Esophagus muscularis mucosa (tissue), 4 donors: ENCODE results near the gene UVRAG. TPM values are rescaled to one million over a fixed set of nuclear protein-coding genes. Genes with fewer than 3 reads are reported as not detected.

Experiments
- DNase-seq: peaks from one replicate; pipeline ENCODE4 v3.0.0-alpha.2; 2017; ENCODE audit errors: extremely low spot score
- H3K27ac ChIP-seq, 4 donors: fragments of 200-600 bp; sonication (generic); replicated peaks in 1 of 4; 1 replicate in 3 of 4; 2 replicates in 1 of 4; pipeline ENCODE4 v1.5.1; 2016 to 2019; ENCODE audit warnings: mild to moderate bottlenecking in 1 of 4
- H3K27me3 ChIP-seq, 4 donors: fragments of 200-600 bp; sonication (generic); one replicate each; pipeline versions ENCODE4 v1.5.1 to v1.6.0; 2016 to 2019
- H3K36me3 ChIP-seq, 4 donors: fragments of 200-600 bp; sonication (generic); one replicate each; pipeline ENCODE4 v1.5.1; 2016 to 2019
- H3K4me1 ChIP-seq, 4 donors: fragments of 200-600 bp; sonication (generic); one replicate each; pipeline ENCODE4 v1.5.1; 2016 to 2019
- H3K4me3 ChIP-seq, 4 donors: fragments of 200-600 bp; sonication (generic); 1 replicate in 2 of 4; 2 replicates in 2 of 4; pipeline ENCODE4 v1.5.1; 2016 to 2019; ENCODE audit warnings: mild to moderate bottlenecking in 4 of 4, moderate library complexity in 1 of 4
- H3K9me3 ChIP-seq, 4 donors: fragments of 200-600 bp; sonication (generic); 1 replicate in 3 of 4; 2 replicates in 1 of 4; pipeline ENCODE4 v1.5.1; 2016 to 2019
- EP300 ChIP-seq: sonication (generic); formaldehyde crosslinking; IDR thresholded peaks from one replicate; pipeline ENCODE4 v1.6.1; 2017; ENCODE audit warnings: antibody characterized with exemption
- POLR2A ChIP-seq: fragments of 450-650 bp; IDR thresholded peaks from one replicate; pipeline ENCODE4 v1.6.1; 2017; ENCODE audit warnings: antibody characterized with exemption, moderate library complexity, mild to moderate bottlenecking, low read depth
- POLR2AphosphoS5 ChIP-seq, 2 donors: sonication (generic); formaldehyde crosslinking; IDR thresholded peaks; one replicate each; pipeline ENCODE4 v1.6.1; 2017; ENCODE audit warnings: antibody characterized with exemption in 2 of 2
- WGBS: methylation state at CpG from one replicate; pipeline ENCODE4 v1.1.5; 2018; 5-methylcytosine and 5-hydroxymethylcytosine counted together
- intact Hi-C: fragments of 100-400 bp; cut with DNase I; formaldehyde crosslinking; loops from one replicate; pipeline ENCODE4 v1.15.1; 2023
- total RNA-seq, 4 donors: library from RNA; depleted of rRNA; stranded (reverse); fragments of >200 nt; gene quantifications; one replicate each; pipeline versions ENCODE4 v1.1.0 to v1.2.1, GENCODE V29; 2016
- TF ChIP-seq, protein P1 (sequence below), 3 experiments: fragments of 200-600 bp in 2 of 3; fragments of 450-650 bp in 1 of 3; sonication (generic) in 2 of 3; IDR thresholded peaks; one replicate each; pipeline ENCODE4 v1.5.1; 2017 to 2019; ENCODE audit warnings: antibody characterized with exemption in 3 of 3, mild to moderate bottlenecking in 2 of 3, moderate library complexity in 1 of 3

UVRAG gene
- total RNA-seq, 4 donors from 2014 or later, result 30.6 to 37.4 (median 34.7) TPM

DNA sequence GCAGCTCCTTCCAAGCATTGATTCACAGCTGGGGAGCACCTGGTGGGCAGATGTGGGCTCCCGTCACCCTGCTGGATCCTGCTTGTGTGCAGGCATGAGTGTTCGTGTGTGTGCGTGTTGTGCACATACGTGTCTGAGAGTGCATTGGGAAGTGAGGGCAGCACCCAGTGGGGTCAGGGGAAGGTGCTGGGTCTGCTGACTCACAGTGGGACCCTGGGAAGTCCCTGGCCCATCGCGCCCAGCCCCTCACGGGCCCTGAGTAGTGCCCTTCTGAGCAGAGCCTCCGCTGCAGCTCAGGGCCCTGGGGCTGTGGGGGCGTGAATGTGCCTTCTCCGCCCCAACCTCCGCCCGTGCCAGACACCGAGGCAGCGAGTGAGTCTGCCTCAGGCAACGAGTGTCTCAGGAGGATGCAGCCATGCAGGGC lies 354.5 kb downstream of the UVRAG start:
- intact Hi-C loops, result no loop called here

DNA sequence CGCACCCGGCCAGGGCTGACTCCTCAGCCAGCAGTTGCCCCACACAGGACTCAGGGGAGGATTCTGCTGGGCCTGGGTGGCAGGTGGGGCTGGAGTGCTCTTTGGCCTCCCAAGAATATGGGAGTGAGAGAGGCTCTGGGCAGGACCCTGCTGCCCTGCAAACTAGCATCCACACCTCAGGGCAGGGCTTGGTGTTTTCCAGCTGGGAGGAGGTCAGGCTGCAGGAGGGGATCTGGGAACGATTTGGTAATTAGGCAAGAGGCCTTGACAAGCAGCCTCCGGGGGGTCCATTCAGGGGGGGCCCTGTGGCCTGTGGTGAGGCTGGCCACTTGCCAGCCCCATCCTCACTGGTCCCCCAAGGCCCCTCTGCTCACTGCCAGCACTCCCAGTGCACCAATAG lies 355.5 kb downstream of the UVRAG start:
- intact Hi-C loops, result no loop called here
- TF ChIP-seq POLR2AphosphoS5 (IDR thresholded peaks at IDR 0.05) (no peak), EP300 (no peak), POLR2A (no peak)
- TF ChIP-seq, protein P1, sequence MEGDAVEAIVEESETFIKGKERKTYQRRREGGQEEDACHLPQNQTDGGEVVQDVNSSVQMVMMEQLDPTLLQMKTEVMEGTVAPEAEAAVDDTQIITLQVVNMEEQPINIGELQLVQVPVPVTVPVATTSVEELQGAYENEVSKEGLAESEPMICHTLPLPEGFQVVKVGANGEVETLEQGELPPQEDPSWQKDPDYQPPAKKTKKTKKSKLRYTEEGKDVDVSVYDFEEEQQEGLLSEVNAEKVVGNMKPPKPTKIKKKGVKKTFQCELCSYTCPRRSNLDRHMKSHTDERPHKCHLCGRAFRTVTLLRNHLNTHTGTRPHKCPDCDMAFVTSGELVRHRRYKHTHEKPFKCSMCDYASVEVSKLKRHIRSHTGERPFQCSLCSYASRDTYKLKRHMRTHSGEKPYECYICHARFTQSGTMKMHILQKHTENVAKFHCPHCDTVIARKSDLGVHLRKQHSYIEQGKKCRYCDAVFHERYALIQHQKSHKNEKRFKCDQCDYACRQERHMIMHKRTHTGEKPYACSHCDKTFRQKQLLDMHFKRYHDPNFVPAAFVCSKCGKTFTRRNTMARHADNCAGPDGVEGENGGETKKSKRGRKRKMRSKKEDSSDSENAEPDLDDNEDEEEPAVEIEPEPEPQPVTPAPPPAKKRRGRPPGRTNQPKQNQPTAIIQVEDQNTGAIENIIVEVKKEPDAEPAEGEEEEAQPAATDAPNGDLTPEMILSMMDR (IDR thresholded peaks at IDR 0.05), result no peak
- Histone ChIP-seq H3K27ac (no peak overlapping the region), H3K27me3 (no peaks in the 10 kb centered on the region), H3K36me3 (no peaks in the 10 kb centered on the region), H3K4me1 (peaks cover 0 to 13% (median 6%) of the 10 kb centered on the region in 4 donors), H3K9me3 (no peaks in the 10 kb centered on the region), H3K4me3 (no peak overlapping the region)
- 95% methylated on average over 3 of the region's 4 CpGs for WGBS
- DNase-seq, result no peak

More for the DNA sequence above, 354.5 kb downstream of the UVRAG start:
- Histone ChIP-seq H3K27ac (no peak overlapping the region), H3K9me3 (no peaks in the 10 kb centered on the region), H3K4me3 (no peak overlapping the region), H3K36me3 (no peaks in the 10 kb centered on the region), H3K4me1 (peaks cover 0 to 13% (median 6%) of the 10 kb centered on the region in 4 donors), H3K27me3 (no peaks in the 10 kb centered on the region)
- WGBS, result 89% methylated on average over 15 of the region's 15 CpGs
- TF ChIP-seq POLR2A (no peak), POLR2AphosphoS5 (IDR thresholded peaks at IDR 0.05) (no peak), EP300 (no peak)
- TF ChIP-seq, protein P1 (IDR thresholded peaks at IDR 0.05), result no peak
- no peak for DNase-seq

DNA sequence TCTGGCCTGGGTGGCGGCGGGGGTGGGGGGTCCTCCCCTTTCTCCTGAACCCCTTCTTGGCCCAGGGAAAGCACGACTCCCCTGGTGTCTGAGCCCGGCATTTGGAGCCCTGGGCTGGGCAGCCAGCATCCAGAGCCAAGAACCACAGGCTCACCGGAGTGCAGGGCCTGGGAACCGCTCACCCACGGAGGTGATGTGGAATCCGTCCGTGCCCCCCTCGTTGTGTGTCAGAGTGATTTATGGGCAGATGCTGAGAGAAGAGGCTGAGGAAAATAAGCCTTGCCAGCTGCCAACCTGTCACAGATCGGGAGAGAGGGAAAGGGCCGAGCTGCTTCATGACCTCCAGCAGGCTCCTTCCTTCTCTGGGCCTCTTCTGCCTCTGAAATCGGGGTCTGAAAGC lies 357.6 kb downstream of the UVRAG start:
- TF ChIP-seq, protein P1 (IDR thresholded peaks at IDR 0.05), result no peak
- TF ChIP-seq EP300, result no peak
- no peak for TF ChIP-seq POLR2A
- TF ChIP-seq POLR2AphosphoS5 (IDR thresholded peaks at IDR 0.05), result no peak
- intact Hi-C loops, result no loop called here
- peaks cover 0 to 9% (median 4%) of the 10 kb centered on the region in 4 donors for H3K4me1 ChIP-seq
- no peak for DNase-seq
- no peaks in the 10 kb centered on the region for H3K27me3 ChIP-seq
- no peak overlapping the region for H3K27ac ChIP-seq
- no peak overlapping the region for H3K4me3 ChIP-seq
- no peaks in the 10 kb centered on the region for H3K36me3 ChIP-seq
- 40% methylated on average over 11 of the region's 13 CpGs for WGBS
- H3K9me3 ChIP-seq, result no peaks in the 10 kb centered on the region

DNA sequence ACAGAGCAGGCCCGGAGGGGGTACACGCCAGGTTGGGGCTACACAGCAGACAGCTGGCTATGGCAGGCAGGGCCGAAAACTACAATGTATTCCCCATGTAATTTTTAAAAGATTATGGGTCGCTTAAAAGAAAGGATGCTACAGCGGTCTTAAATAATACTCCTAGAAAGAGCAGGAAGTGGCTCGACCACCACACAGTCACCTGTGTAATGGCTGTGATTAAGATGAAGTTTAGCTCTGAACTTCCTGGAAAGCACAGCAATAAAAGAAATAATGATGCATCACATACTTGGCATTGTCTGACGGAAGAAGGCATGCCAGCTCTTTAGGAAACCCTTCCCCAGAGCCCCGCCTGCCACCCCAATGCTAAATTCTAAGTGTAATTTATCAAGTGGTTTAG lies 358.7 kb downstream of the UVRAG start:
- H3K4me3 ChIP-seq, result no peak overlapping the region
- TF ChIP-seq POLR2AphosphoS5 (IDR thresholded peaks at IDR 0.05) (no peak), POLR2A (no peak), EP300 (no peak)
- TF ChIP-seq, protein P1 (IDR thresholded peaks at IDR 0.05), result no peak
- H3K9me3 ChIP-seq, result no peaks in the 10 kb centered on the region
- H3K36me3 ChIP-seq, result no peaks in the 10 kb centered on the region
- DNase-seq, result no peak
- no peak overlapping the region for H3K27ac ChIP-seq
- intact Hi-C loops, result no loop called here
- WGBS, result 90% methylated on average over 8 of the region's 8 CpGs
- peaks cover 0 to 6% (median 3%) of the 10 kb centered on the region in 4 donors for H3K4me1 ChIP-seq
- no peaks in the 10 kb centered on the region for H3K27me3 ChIP-seq

DNA sequence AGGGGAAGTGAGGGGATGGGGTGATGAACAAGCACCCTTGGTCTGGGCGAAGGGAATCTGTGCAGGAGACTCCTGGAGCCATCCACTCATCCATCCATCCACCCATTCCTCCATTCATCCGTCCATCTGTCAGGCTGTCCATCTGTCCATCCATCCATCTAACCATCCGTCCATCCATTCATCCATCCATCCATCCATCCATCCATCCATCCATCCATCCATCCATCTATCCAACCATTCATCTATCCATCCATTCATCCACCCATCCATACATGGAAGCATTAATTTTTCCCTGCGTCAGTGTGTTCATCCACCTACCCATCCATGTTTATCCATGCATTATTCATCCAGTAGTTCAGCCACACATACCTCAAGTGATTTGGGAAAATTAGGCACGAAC lies 359.3 kb downstream of the UVRAG start:
- no peak for TF ChIP-seq EP300
- no peak for TF ChIP-seq POLR2A
- TF ChIP-seq, protein P1 (IDR thresholded peaks at IDR 0.05), result no peak
- no peak for TF ChIP-seq POLR2AphosphoS5 (IDR thresholded peaks at IDR 0.05)
- WGBS, result 89% methylated on average over 5 of the region's 5 CpGs

More for the DNA sequence above, 359.3 kb downstream of the UVRAG start:
- H3K4me1 ChIP-seq, result peaks cover 0 to 6% (median 3%) of the 10 kb centered on the region in 4 donors
- no peak for DNase-seq
- no peak overlapping the region for H3K4me3 ChIP-seq
- no peak overlapping the region for H3K27ac ChIP-seq
- intact Hi-C loops, result no loop called here
- H3K9me3 ChIP-seq, result no peaks in the 10 kb centered on the region
- no peaks in the 10 kb centered on the region for H3K27me3 ChIP-seq
- H3K36me3 ChIP-seq, result no peaks in the 10 kb centered on the region
